GM10248 (cell line): Measurements from ENCODE around the gene ACTG1.

ENCODE experiments used
- CTCF ChIA-PET: fragments of 300-600 bp; sonication (Branson Sonifier 250); formaldehyde crosslinking; extraction: SDS; loops from one replicate; lab custom pipeline; 2021; ENCODE audit warnings: antibody characterized with exemption; lab: Yijun Ruan, JAX
- POLR2A ChIA-PET: fragments of 350-650 bp; sonication (Branson Sonifier 250); formaldehyde crosslinking; extraction: SDS; loops from one replicate; lab custom pipeline; 2020; ENCODE audit warnings: antibody characterized with exemption; lab: Yijun Ruan, JAX
- DNase-seq: peaks from one replicate; pipeline ENCODE4 v3.0.0; 2012; ENCODE audit errors: extremely low spot score
- TF ChIP-seq, protein P1 (sequence below): IDR thresholded peaks from 2 replicates; pipeline ENCODE4 v1.5.1; 2012; ENCODE audit warnings: mild to moderate bottlenecking, low read depth; ENCODE audit errors: extremely low read depth, missing control alignments, control extremely low read depth

Gene ACTG1

DNA sequence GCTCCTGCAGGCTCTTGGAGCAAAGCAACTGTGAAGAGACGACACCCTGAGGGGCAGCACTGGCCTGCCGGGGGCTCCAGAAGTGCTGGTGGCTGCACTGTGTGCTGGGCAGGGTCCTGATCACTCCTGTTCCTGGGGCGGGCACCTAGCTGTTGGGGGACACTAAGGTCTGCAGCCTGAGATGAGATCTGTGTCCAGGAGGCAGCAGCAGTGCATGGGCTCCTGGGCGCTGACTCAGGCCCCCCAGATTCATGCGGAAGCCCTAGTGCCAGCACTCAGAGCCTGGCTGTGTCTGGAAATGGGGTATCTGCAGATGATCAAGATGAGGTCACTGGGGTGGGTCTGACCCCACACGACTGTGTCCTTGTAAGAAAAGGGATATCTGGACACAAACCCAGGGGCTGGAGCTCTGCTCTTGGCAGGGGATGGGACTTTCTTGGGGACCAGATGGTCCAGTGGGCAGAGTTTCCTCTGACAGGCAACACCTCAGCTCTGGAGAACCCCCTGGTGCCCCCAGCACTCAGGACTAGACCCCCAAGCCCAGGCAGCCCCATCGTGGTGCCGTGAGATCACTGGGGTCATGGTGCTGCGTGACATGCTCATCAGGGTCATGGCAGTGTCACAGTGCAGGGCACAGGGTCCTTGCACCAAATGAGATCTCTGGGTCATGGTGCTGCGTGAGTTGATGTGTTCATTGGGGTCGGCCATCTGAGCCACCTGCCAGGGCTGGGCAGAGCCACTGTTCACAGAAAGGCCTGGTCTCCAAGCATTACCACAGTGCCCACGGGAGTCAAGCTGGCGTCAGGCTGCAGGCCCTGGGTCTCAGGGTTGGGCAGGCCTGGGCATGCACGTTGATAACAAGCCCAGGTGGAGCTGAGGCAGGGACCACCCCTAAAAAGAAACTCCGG, 30.1 kb upstream of the ACTG1 start:
- TF ChIP-seq, protein P1, sequence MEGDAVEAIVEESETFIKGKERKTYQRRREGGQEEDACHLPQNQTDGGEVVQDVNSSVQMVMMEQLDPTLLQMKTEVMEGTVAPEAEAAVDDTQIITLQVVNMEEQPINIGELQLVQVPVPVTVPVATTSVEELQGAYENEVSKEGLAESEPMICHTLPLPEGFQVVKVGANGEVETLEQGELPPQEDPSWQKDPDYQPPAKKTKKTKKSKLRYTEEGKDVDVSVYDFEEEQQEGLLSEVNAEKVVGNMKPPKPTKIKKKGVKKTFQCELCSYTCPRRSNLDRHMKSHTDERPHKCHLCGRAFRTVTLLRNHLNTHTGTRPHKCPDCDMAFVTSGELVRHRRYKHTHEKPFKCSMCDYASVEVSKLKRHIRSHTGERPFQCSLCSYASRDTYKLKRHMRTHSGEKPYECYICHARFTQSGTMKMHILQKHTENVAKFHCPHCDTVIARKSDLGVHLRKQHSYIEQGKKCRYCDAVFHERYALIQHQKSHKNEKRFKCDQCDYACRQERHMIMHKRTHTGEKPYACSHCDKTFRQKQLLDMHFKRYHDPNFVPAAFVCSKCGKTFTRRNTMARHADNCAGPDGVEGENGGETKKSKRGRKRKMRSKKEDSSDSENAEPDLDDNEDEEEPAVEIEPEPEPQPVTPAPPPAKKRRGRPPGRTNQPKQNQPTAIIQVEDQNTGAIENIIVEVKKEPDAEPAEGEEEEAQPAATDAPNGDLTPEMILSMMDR: no peak
- ChIA-PET CTCF (interaction anchor here (1.2 to 2.2 kb wide), 4 partner anchors 14 to 58 kb away, joined by 4 to 8 read pairs (median 6); no protein-coding TSS in a partner anchor), POLR2A (interaction anchor here (0.5 to 0.6 kb wide), 2 partner anchors 34 to 402 kb away, joined by 3 read pairs; no protein-coding TSS in a partner anchor)
- DNase-seq: no peak

DNA sequence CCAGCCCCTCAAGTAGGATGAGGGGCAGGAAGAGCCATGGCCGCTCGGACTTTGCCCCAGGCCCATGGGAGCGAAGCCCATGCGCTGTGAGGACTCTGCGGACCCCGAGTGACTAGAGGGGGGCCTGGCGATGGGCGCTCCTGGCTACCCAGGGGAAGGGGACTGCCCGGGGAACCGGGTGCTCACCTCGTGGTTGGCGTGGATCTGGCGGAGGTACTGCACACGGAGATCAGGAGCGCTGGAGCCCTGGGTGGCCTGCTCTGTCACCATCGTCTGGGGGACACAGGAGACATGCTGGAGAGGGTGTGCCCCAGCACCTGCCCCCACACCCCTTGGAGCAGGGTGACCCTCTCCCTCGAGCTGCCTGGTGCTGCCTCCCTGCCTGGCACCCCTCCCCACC, 28.5 kb upstream of the ACTG1 start:
- no peak for DNase-seq
- TF ChIP-seq, protein P1: no peak
- ChIA-PET CTCF (interaction anchor here (1.2 kb wide), 1 partner anchor 60 kb away, joined by 4 read pairs; no protein-coding TSS in a partner anchor), POLR2A (no interaction called here)

DNA sequence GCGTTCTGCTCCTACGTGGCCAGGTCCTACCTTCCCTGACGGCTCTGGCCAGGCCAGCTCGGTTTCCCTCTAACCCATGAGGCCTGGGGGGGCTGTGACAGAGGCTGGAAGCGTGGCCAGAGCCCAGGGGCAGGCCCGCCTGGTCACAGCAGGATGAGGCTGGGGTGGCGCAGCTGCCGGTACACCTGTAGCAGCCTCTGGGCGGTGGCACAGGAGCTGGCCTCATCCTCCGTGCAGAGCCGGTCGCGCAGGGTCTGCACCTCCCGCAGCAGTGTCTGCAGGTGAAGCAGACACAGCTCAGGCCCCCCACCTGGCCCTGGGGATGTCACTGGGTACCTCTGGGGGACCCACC, 28.1 kb upstream of the ACTG1 start:
- no peak for DNase-seq
- TF ChIP-seq, protein P1: no peak
- POLR2A ChIA-PET: no interaction called here
- CTCF ChIA-PET: no interaction called here

DNA sequence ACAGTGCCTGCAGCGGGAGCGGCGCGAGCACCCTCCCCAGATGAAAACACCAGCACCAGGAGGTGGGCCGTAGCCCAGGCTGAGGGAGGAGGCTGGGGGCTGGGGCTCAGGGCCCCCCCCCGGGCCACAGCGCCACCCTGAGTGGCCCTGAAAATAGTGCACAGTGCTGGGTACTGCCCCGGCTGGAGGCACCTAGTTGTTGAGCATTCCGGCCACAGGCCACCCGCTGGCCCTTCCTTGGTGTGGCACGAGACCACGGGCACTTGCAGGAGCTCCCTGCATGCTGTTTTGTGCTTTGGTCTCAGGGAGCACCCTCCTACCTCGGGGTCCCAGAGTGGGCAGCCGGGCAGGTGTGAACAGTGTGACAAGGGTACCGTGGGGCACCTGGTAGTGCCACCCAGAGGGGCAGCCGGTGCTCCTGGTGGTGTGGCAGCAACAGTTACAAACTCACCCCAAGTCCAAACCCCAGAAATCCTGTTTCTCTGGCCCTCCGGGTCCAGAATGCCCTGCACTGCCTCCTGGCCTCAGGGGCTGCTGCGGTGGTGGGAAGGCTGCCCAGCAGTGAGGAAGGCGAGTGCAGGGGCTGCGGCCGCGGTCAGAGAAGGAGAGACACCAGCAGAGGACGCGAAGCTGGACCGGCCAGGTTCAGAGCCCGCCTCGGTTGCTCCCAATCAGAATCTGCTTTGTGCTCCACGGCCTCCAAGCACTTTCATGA, 27.5 kb upstream of the ACTG1 start:
- DNase-seq: no peak
- ChIA-PET CTCF (no interaction called here), POLR2A (no interaction called here)
- TF ChIP-seq, protein P1: no peak

DNA sequence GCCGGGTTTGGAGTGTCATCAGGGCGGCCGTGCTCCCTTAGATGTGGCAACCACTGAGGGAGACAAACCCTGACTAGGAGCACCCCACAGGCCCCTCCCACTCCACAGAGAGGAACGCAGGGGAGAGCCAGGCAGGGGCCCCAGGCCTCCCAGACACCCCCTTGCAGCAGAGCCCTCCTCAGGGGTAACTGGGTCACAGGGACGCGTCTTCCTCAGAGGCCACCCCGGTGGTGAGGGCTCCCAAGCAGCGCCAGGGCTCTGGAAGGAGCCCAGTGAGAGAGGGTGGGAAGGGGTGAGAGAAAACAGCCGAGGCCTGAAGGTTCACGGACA, 26.9 kb upstream of the ACTG1 start:
- POLR2A ChIA-PET: no interaction called here
- CTCF ChIA-PET: interaction anchor here (0.8 to 3.7 kb wide), 2 partner anchors 20 to 55 kb away, joined by 3 to 15 read pairs; no protein-coding TSS in a partner anchor
- TF ChIP-seq, protein P1: no peak
- DNase-seq: no peak

DNA sequence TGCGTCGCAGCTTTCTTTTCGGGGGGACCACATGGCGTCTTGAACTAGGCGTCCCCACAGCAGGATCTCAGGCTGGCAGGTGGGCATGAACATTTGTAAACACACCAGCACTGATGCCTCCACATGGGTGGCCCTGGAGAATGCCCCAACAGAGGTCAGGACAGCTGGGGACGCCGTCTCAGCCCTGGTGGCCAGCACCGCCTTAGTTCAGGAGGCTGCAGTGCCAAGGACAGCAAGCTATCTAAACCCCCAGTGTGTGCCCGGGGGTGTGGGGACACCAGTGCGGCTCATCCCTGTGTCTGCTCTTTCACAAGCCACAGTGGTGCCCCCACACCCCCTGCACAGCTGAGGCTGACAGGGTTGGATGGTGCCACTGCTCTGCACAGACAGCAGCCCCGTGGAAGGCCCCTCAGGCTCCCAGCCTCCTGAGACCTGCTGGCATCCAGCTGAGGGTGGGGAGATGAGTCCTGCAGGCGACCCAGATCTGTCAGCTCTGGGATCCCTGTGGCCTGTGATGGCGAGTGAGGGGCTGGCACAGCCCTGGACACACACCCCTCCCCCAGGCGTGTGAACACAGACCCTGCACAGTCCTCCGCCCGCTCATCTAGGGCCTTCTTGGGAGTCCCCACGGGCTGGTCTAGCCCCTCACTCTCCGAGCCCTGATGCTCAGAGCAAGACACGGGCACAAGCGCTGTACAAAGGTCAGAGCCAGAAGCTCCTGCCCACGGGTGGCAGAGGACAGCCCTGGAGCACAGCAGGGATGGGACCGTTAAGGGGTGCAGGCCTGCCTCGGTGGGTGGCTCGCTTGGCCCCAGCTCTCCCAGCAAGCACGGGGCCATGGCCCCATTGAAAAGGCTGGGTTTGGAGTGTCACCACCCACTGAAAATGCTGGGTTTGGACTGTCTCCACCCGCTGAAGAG, 26.3 kb upstream of the ACTG1 start:
- POLR2A ChIA-PET: interaction anchor here (0.8 kb wide), 1 partner anchor 27 kb away, joined by 3 read pairs; the partner anchor contains the start of gene ACTG1
- no peak for DNase-seq
- TF ChIP-seq, protein P1: no peak
- CTCF ChIA-PET: interaction anchor here (0.7 to 3.7 kb wide), 9 partner anchors 13 to 288 kb away, joined by 3 to 15 read pairs (median 3); no protein-coding TSS in a partner anchor
